Progenitor cell of endocrine pancreas (in vitro differentiated cells): ENCODE measurements around the gene MMP13. TPM values are rescaled to one million over a fixed set of nuclear protein-coding genes. Genes with fewer than 3 reads are reported as not detected.

Experiments
- DNase-seq: peaks from one replicate; pipeline ENCODE4 v3.0.0; 2021; ENCODE audit warnings: low spot score; ENCODE audit not compliant: unreplicated experiment
- H3K27ac Mint-ChIP-seq: 2 replicates; pipeline ENCODE4 v1.8.0; 2021; ENCODE audit warnings: mild to moderate bottlenecking, moderate library complexity, mixed read lengths
- H3K27me3 Mint-ChIP-seq: 2 replicates; pipeline ENCODE4 v1.8.0; 2021; ENCODE audit warnings: mixed read lengths
- H3K36me3 Mint-ChIP-seq: 2 replicates; pipeline ENCODE4 v1.8.0; 2022; ENCODE audit warnings: mixed read lengths; ENCODE audit not compliant: insufficient read depth
- H3K4me1 Mint-ChIP-seq: 2 replicates; pipeline ENCODE4 v1.8.0; 2021; ENCODE audit warnings: low read depth, mixed read lengths
- H3K4me3 Mint-ChIP-seq: 2 replicates; pipeline ENCODE4 v1.8.0; 2021; ENCODE audit warnings: low read depth, mild to moderate bottlenecking, moderate library complexity, mixed read lengths
- H3K9me3 Mint-ChIP-seq: 2 replicates; pipeline ENCODE4 v1.8.0; 2021; ENCODE audit warnings: low read depth, mixed read lengths
- CTCF ChIP-seq: fragments of 200-600 bp; sonication (generic); IDR thresholded peaks from one replicate; pipeline ENCODE4 v1.5.0; 2021; ENCODE audit warnings: antibody characterized with exemption, mild to moderate bottlenecking; ENCODE audit not compliant: unreplicated experiment
- total RNA-seq: library from RNA; stranded (reverse); gene quantifications from 2 replicates; pipeline ENCODE4 v1.2.1, GENCODE V29; 2021

The MMP13 gene
- total RNA-seq, 1 donor from 2014 or later = not detected

GRCh38 chr11:102935514-102935913 lies 20.0 kb downstream of the MMP13 start:
- no peak for TF ChIP-seq CTCF
- H3K27ac Mint-ChIP-seq = no peak overlapping the region
- H3K9me3 Mint-ChIP-seq = no peaks in the 10 kb centered on the region
- no peak overlapping the region for H3K4me3 Mint-ChIP-seq
- H3K4me1 Mint-ChIP-seq = no peaks in the 10 kb centered on the region
- DNase-seq = no peak
- H3K36me3 Mint-ChIP-seq = no peaks in the 10 kb centered on the region
- H3K27me3 Mint-ChIP-seq = peaks cover 5% of the 10 kb centered on the region

GRCh38 chr11:102934735-102935134 lies 20.8 kb downstream of the MMP13 start:
- no peaks in the 10 kb centered on the region for H3K4me1 Mint-ChIP-seq
- H3K27me3 Mint-ChIP-seq = peaks cover 5% of the 10 kb centered on the region
- TF ChIP-seq CTCF = no peak
- H3K9me3 Mint-ChIP-seq = no peaks in the 10 kb centered on the region
- no peaks in the 10 kb centered on the region for H3K36me3 Mint-ChIP-seq
- no peak overlapping the region for H3K4me3 Mint-ChIP-seq
- no peak overlapping the region for H3K27ac Mint-ChIP-seq
- no peak for DNase-seq

GRCh38 chr11:102933627-102934026 lies 21.9 kb downstream of the MMP13 start:
- H3K4me3 Mint-ChIP-seq = no peak overlapping the region
- H3K27me3 Mint-ChIP-seq = peaks cover 5% of the 10 kb centered on the region
- H3K9me3 Mint-ChIP-seq = no peaks in the 10 kb centered on the region
- H3K4me1 Mint-ChIP-seq = no peaks in the 10 kb centered on the region
- no peaks in the 10 kb centered on the region for H3K36me3 Mint-ChIP-seq
- TF ChIP-seq CTCF = no peak
- no peak for DNase-seq
- no peak overlapping the region for H3K27ac Mint-ChIP-seq

- Mint-ChIP-seq H3K9me3 (no peaks in the 10 kb centered on the region), H3K36me3 (no peaks in the 10 kb centered on the region), H3K27ac (no peak overlapping the region), H3K27me3 (peaks cover 5% of the 10 kb centered on the region), H3K4me3 (no peak overlapping the region), H3K4me1 (no peaks in the 10 kb centered on the region)
- no peak for DNase-seq
- TF ChIP-seq CTCF = no peak
These were observed 22.9 kb downstream of the MMP13 start for GRCh38 chr11:102932678-102933077.

GRCh38 chr11:102930451-102930850 lies 25.1 kb downstream of the MMP13 start:
- no peak overlapping the region for H3K27ac Mint-ChIP-seq
- no peak for TF ChIP-seq CTCF
- no peak for DNase-seq

More at GRCh38 chr11:102930451-102930850, 25.1 kb downstream of the MMP13 start:
- H3K4me1 Mint-ChIP-seq = no peaks in the 10 kb centered on the region
- H3K27me3 Mint-ChIP-seq = peaks cover 5% of the 10 kb centered on the region
- no peaks in the 10 kb centered on the region for H3K9me3 Mint-ChIP-seq
- H3K4me3 Mint-ChIP-seq = no peak overlapping the region
- H3K36me3 Mint-ChIP-seq = no peaks in the 10 kb centered on the region
